ENCODE data around the gene ABHD1. TPM values are rescaled to one million over a fixed set of nuclear protein-coding genes. Genes with fewer than 3 reads are reported as not detected.

ABHD1 gene
- total RNA-seq, 1 donor from 2014 or later, result not detected

DNA sequence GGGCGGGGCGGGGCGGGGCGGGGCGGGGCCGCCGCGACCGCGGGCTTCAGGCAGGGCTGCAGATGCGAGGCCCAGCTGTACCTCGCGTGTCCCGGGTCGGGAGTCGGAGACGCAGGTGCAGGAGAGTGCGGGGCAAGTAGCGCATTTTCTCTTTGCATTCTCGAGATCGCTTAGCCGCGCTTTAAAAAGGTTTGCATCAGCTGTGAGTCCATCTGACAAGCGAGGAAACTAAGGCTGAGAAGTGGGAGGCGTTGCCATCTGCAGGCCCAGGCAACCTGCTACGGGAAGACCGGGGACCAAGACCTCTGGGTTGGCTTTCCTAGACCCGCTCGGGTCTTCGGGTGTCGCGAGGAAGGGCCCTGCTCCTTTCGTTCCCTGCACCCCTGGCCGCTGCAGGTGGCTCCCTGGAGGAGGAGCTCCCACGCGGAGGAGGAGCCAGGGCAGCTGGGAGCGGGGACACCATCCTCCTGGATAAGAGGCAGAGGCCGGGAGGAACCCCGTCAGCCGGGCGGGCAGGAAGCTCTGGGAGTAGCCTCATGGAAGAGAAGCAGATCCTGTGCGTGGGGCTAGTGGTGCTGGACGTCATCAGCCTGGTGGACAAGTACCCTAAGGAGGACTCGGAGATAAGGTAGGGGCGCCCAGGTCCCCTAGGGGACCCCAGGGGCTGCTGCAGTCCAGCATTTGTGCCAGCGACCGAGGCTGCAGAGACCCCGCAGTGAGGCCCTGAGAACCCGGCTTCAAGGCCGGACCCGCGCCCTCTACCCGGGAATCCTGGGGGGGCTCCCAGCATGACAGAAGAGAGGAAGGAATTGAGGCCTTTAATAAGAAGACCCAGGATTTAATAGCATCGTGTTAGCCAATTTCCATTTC is 36.7 kb upstream of the ABHD1 start, which contains the start of gene KHK:
TSS of gene KHK (plus strand) at position 49 of the 870 bp plus-strand sequence. CDS start at position 537, 488 bp downstream.
- peak in 1 of 2 donors; percentile 31 for DNase-seq (ENCODE audit: low read depth in 2 of 2)

DNA sequence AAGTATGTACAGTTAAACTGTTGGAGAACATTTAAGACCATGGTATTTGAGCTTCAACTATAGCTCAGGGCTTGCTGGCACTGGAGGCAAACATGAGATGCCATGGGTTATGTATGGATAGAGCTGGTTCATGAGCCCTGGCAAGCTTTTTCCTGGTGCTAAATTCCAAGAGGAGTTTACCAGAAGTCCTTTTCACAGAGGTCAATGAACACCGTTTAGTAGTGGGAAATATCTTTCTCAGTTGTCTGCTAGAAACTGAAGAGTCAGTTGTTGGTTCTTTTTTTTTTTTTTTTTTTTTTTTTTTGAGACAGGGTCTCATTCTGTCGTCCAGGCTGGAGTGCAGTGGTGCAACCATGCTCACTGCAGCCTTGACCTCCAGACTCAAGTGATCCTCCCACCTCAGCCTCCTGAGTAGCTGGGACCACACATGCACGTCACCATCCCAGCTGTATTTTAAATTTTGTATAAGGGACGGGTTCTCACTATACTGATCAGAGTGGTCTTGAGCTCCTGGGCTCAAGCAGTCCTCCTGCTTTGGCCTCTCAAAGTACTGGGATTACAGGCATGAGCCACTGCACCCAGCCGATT is 35.7 kb upstream of the ABHD1 start:
- DNase-seq (ENCODE audit: low read depth in 2 of 2), result no peak

DNA sequence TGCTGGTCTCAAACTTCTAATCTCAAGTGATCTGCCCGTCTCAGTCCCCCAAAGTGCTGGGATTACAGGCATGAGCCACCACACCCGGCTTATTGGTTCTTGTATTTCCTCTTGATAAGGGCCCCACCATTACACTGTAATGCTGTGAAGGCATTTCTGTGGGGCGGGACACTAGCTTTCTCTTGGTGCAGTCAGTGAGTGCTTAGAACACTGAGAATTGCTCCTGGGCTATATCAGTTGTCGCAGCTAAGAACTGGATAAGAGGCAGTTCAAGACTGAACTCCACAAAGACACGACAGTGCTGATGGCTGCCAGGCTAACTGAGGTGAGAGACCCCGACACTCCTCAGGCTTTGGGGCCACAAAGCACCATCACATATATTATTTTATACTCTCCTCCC is 35.0 kb upstream of the ABHD1 start:
- DNase-seq (ENCODE audit: low read depth in 2 of 2), result no peak

DNA sequence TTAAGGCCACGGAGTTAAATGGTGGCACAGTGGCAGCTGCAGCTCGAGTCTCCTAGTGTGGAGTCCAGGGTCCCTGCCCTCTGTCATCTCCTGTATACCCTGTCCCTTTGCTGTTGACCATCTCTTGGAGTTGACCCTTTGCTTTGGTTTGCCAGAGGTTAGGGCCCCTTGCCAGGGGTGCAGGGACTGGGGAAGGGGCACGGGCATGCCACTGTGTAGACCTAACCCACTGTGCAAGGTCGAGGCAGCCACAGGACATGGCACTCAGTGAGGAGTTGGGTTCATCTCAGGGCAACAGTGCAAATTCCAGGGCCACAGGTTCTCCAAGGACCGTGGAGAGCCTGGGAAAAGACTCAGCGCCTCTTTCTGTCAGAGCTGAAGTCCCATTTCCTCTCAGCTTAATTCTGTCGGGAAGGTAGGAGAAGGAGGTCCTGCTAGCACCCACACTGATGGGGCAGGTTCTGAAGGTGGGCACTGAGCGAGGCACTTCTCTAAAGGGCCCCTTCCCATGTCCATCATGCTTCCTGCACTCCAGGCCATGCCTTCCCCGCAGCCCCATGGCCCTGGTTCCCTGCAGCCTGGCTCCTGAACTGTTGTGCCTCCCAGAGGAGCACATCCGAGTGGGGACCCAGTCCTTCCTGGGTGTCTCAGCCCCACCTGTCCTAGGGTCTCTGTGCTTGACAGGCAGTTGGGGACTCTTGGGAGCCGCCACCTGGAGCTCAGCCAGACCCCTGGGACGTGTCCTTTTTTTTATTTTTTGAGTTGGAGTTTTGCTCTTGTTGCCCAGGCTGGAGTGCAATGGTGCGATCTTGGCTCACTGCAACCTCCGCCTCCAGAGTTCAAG is 34.3 kb upstream of the ABHD1 start:
- DNase-seq (ENCODE audit: low read depth in 2 of 2), result no peak

DNA sequence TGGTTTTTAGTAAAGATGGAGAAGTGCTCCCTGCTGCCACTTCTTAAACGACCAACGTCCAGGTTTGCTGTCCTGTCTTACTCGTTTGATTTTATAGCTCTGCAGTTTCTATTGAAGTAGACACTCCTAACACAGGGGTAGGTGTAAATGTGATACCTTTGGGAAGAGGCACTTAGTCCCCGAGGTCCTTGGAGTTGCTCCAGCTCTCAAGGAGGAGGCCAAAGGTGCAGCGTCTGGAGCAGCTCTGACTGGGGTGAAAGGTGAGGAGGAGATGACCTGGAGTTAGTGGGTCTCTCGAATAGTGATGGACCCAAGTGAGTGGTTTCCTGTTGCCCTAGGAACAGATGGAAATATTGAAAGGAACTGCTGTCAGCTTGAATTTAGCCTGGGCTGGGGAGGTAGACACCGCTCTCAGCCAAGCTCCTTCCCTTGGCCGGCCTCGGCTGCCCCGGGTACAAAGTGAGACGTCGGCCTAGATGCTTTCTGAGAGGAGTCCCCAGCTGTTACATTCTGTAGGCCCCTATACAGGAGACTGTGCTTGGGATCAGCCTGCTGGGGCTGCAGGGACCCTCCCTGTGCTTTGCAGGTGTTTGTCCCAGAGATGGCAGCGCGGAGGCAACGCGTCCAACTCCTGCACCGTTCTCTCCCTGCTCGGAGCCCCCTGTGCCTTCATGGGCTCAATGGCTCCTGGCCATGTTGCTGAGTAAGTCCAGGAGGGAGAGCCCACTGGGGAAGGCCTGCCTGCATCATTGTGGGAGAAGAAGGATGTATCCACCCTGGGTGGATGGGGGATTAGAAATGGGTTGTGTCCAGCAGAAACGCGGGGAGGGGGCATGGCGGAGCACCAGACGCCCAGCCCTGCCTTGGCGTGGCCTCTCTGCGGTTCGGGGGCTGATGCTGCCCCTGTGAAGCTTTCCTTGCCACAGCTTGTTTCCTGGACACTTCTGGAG is 31.6 kb upstream of the ABHD1 start:
- no peak for DNase-seq (ENCODE audit: low read depth in 2 of 2)

DNA sequence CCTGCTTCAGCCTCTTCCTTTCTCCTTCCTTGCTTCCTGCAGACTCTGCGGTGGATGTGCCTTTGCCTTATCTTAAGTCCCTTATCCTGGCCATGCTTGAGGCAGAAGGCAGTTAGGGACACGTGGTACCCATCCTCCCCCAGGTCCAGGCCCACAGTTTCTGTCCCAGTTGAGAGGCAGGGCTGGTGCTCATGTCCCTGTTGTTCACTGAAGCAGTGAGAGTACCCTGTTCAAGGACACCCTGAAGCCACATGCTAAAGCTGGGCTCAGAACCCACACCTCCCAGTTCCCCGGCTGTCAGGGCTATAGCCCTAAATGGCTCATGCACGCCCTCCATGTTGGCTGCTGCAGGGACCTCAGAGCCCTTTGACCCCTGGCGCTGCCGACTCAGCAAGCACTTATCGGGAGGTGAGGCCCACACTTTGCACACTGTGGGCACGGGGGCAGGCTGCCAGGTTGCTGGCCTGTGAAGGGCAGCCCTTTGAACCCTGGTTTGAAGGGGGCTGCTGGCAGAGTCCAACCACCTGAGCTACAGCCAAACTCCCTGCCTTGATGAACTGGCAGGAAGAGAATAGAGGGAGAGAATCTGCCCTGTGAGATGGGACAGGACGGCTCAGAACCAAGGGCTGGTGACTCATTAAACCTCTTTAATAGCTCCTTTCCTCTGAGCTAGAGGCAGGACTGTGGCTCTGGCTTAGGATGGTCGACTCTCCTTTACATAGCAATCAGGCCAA is 30.8 kb upstream of the ABHD1 start:
- DNase-seq (ENCODE audit: low read depth in 2 of 2), result no peak

DNA sequence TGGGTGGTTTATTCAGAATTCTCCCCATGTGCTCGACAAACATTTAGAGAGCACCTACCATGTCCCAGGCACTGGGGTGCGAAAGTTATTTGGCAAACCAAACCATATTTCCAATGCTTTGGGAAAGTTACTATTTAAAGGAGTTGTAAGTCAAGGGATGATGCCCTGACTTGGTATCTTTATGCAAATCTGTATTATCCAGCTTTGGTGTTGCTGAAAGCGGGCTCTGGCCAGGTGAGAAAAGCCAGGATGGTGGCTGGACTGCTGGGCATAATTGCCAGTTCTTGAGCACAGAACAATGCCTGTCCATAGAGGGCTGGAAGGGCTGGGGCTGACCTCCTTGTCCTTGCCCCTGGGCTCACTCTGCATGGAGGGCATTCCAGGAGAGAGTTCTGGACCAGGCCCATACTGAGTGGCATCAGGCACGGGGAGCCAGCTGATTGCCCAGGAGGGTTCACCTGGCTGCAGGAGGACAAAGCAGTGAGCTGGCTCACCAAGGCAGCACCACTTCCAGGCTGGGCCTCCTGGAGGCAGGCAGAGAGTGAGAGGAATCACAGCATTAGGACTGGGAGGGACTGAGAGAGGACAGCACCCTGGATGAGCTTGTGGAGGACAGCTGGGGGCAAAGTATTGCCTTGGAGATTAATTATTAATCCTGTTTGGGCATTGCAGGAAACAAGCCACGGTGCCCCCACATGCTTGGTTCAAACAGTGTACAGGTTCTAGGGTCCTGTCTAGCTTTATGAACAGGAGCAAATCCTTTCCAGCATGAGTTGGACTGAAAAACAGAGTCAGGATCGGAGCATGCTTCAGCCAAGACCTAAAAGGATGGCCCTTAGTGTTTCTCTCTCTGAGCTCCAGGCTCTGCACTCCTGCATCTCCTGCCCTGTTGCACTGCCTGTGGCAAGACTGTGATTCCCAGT is 29.9 kb upstream of the ABHD1 start:
- no peak for DNase-seq (ENCODE audit: low read depth in 2 of 2)

DNA sequence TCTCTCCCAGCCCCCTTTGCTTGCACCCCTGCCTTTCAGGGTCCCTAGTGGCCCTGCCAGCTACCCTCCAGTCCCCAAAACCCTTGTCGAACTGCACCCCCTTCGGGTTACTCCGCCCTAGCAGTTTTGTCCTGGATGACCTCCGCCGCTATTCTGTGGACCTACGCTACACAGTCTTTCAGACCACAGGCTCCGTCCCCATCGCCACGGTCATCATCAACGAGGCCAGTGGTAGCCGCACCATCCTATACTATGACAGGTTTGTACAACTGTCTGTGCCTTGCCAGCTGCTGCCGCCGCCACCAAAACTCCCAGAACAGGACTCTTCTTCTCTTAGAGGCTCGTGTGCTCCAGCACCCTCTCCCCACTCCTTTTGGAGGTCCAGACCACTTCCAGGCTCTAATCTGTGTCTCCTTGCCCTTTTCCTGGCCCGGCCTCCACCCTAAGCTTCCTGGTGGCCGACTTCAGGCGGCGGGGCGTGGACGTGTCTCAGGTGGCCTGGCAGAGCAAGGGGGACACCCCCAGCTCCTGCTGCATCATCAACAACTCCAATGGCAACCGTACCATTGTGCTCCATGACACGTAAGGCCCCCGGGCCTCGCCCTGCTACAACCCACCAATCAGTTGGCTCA is 29.1 kb upstream of the ABHD1 start:
- no peak for DNase-seq (ENCODE audit: low read depth in 2 of 2)

DNA sequence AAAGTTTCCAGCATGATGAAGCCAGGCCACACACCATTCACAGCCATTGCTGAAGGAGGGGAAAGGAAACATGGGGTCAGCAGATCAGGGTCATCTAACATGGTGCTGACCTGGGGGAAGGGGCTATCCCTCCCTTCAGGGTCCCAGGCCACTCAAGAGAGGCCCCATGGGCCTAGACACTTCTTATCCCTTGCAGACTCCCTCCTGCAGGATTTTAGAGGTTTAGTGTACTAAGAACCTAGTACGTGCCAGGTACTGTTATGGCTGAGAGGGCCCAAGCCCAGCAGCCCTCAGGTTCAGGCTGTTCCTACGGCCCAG is 28.2 kb upstream of the ABHD1 start:
- no peak for DNase-seq (ENCODE audit: low read depth in 2 of 2)

DNA sequence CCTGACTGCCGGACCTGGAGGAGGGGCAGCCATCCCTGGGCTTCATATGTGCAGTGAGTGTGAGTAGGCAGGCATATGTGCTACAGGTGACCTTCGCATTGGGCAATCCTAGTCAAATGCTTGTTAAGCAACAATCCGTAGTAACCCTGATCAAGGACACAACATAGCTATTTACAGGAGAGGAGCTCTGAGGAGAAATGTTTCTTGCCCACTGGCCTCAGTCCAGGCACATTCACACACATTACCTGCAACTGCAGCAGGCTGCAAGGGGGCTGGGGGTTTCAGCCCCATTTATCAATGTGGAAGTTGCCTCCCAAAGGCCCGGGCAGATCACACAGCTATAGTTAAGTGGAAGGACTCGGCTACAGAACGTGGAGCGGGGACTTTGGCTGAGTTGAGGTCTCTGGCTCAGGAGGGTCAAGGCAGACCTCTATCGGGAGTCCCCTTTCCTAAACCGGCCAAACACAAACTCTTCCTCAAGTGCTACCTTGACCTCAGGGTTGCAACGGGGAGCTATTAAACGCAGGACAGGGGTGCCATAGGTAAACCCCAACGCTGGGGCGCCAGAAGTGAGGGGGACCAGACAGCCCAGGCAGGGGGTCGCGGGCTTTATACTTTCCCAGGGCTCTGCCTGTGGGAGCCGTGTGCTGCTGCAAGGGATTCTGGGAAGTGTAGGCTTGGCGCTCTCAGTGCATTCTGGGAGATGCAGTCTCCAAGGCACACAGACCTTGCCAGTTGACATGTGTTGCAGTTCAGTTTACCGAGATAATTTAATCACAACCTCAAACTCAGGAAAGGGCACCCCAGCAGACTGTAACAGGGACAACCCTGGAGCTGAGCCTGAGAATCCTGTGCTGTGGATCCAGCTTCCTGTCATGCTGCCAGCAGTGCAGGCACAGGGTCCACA is 27.6 kb upstream of the ABHD1 start:
- peak; percentile 58 to 79 for DNase-seq (ENCODE audit: low read depth in 2 of 2)

DNA sequence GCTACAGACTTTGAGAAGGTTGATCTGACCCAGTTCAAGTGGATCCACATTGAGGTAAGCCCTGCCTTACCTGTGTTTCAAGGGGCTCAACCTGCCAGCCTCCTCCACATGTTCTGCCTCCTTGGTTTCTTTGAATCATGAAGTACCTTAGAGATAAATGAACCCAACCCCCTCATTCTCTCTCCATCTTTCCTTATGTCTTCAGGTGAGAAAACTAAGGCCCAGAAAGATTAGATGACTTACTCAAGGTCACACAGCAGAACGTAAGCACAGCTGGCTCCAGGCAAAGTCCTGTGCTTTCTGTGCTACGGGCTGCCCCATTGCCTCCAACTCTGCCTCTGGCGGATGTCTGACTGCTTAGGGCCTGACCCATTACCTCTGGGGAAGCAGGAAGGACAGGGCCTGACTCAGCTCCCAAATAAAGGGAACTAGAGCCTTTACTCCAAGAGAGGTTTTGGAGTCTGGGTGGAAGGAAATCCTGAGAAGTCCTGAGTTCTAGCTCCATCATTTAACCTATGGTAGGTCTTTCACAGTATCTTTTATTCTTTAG is 26.8 kb upstream of the ABHD1 start:
- DNase-seq (ENCODE audit: low read depth in 2 of 2), result no peak

DNA sequence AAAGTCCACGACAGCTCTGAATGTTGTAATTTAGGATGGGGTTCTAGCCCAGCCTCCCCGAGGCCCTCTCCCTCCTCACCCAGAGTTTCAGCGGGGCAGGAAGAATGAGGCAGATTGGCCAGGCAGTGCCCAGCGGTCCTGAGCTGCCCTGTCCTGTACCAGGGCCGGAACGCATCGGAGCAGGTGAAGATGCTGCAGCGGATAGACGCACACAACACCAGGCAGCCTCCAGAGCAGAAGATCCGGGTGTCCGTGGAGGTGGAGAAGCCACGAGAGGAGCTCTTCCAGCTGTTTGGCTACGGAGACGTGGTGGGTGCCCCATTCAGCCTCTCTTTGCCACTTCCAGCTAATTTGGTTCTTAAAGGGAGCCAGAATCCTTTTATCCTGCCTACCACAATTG is 26.3 kb upstream of the ABHD1 start:
- no peak for DNase-seq (ENCODE audit: low read depth in 2 of 2)

DNA sequence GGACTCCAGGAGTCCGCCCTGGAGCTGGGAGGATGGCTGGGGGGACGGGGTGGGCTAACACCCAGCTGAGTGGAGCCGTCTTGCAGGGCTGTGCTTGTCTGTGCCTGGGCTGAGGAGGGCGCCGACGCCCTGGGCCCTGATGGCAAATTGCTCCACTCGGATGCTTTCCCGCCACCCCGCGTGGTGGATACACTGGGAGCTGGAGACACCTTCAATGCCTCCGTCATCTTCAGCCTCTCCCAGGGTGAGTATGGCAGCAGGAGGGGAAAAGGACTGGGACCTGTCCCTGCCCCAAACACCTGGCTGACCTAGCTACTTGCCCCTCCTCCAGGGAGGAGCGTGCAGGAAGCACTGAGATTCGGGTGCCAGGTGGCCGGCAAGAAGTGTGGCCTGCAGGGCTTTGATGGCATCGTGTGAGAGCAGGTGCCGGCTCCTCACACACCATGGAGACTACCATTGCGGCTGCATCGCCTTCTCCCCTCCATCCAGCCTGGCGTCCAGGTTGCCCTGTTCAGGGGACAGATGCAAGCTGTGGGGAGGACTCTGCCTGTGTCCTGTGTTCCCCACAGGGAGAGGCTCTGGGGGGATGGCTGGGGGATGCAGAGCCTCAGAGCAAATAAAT is 24.2 kb upstream of the ABHD1 start:
- no peak for DNase-seq (ENCODE audit: low read depth in 2 of 2)

DNA sequence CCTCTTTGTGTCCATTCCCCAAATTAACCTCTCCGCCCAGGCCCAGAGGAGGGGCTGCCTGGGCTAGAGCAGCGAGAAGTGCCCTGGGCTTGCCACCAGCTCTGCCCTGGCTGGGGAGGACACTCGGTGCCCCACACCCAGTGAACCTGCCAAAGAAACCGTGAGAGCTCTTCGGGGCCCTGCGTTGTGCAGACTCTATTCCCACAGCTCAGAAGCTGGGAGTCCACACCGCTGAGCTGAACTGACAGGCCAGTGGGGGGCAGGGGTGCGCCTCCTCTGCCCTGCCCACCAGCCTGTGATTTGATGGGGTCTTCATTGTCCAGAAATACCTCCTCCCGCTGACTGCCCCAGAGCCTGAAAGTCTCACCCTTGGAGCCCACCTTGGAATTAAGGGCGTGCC is 23.6 kb upstream of the ABHD1 start:
- no peak for DNase-seq (ENCODE audit: low read depth in 2 of 2)

DNA sequence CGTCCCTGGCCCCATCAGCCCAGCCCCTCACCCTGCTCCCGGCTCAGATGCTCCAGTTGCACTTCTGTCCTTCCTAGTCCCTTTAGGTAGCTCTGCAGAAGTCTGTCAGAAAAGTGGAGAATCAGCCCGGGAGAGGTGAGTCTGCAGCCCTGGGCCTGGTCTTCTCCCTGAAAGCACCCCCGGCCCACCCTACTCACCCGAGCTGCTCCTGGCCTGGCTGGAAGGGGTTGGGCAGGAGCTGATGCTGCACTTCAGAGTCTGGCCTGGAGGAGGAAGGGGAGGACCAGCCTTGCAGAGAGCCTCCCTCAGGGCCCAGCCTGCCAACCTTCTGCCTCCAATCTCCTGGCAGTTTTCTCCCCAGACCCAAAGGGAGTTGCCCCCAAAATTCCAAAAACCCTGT is 21.3 kb upstream of the ABHD1 start:
- DNase-seq (ENCODE audit: low read depth in 2 of 2), result no peak

DNA sequence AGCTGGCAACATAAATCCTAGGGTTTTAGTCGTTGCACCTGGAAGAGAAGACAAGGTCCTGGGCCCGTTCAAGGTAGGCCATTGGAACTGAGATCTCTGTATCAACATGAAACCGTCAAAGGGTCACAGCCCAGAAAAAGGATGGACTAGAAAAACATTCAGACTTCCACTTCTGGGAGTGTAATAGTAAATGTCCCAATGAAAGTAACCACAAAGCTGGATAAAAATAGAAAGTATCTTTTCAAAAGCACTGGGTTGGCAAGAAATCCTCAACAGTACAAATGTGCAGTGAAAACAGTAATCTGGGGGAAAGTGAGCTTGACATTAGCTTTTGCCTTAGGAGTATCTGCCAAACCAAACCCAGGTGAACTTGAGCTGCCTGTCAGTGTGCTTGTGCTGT is 17.6 kb upstream of the ABHD1 start:
- no peak for DNase-seq (ENCODE audit: low read depth in 2 of 2)

DNA sequence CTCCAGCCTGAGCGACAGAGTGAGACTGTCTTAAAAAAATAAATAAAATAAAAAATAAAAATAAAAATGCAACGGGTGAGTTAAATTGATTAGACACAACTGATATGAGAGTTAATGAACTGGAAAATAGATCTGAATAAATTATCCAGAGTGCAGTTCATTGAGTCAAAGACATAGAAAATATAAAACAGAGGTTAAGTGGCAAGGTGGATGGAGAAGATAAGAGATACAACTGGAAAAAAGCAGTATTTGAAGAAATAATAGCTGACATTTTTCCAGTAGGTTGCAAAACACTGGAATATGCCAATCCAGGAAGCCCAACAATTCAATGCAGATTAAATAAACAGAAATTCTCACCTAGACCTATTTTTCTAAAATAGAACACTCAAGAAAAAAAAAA is 15.4 kb upstream of the ABHD1 start:
- DNase-seq (ENCODE audit: low read depth in 2 of 2), result peak in 1 of 2 donors; percentile 39
